ENCODE results near the gene TNFSF9.
"Not testable (repeated sequence)": the region's sequence is repeated elsewhere in the genome, so short reads cannot be mapped to it uniquely, and the experiment has no call there.

The TNFSF9 gene

GRCh38 chr19:6532244-6532999 lies 1.6 kb downstream of the TNFSF9 start:
- no peak for DNase-seq

- no peak for DNase-seq
Measured at GRCh38 chr19:6533000-6533328, 2.1 kb downstream of the TNFSF9 start.

- DNase-seq: no peak
Measured at GRCh38 chr19:6533746-6534418, 3.1 kb downstream of the TNFSF9 start.

DNA sequence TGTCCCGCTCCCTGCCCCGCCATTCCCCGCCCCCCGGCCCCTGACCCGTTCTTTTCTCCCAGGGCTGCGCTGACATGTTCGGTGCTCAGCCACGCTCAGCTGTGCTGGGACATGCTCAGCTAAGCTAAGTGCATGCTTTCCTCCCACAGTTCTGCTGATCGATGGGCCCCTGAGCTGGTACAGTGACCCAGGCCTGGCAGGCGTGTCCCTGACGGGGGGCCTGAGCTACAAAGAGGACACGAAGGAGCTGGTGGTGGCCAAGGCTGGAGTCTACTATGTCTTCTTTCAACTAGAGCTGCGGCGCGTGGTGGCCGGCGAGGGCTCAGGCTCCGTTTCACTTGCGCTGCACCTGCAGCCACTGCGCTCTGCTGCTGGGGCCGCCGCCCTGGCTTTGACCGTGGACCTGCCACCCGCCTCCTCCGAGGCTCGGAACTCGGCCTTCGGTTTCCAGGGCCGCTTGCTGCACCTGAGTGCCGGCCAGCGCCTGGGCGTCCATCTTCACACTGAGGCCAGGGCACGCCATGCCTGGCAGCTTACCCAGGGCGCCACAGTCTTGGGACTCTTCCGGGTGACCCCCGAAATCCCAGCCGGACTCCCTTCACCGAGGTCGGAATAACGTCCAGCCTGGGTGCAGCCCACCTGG lies 3.7 kb downstream of the TNFSF9 start:
- DNase-seq: peak; percentile 62

DNA sequence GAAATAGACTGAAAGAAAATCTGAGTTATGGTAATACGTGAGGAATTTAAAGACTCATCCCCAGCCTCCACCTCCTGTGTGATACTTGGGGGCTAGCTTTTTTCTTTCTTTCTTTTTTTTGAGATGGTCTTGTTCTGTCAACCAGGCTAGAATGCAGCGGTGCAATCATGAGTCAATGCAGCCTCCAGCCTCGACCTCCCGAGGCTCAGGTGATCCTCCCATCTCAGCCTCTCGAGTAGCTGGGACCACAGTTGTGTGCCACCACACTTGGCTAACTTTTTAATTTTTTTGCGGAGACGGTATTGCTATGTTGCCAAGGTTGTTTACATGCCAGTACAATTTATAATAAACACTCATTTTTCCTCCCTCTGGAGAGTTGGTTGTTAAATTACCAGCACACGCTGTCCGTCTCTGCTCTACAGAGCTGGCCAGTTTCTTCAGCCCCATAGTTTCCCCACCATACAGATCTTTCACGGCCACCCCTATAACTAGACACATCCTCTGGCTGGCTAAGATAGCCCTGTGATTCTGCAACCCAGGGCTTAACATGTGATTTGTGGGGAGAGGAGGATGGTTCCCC lies 4.8 kb downstream of the TNFSF9 start:
- no peak for DNase-seq

DNA sequence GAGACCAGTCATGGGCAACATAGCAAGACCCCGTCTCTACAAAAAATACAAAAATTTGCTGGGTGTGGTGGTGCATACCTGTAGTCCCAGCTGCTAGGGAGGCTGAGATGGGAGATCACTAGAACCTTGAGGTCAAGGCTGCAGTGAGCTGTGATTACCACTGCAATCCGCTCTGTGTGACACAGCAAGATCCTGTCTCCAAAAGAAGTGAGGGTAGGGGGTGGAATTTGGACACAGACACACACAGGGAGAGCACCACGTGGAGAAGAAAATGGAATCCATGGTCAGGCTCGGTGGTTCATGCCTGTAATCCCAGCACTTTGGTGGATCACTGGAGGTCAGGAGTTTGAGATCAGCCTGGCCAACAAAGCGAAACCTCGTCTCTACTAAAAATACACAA lies 8.7 kb downstream of the TNFSF9 start:
- DNase-seq: no peak

DNA sequence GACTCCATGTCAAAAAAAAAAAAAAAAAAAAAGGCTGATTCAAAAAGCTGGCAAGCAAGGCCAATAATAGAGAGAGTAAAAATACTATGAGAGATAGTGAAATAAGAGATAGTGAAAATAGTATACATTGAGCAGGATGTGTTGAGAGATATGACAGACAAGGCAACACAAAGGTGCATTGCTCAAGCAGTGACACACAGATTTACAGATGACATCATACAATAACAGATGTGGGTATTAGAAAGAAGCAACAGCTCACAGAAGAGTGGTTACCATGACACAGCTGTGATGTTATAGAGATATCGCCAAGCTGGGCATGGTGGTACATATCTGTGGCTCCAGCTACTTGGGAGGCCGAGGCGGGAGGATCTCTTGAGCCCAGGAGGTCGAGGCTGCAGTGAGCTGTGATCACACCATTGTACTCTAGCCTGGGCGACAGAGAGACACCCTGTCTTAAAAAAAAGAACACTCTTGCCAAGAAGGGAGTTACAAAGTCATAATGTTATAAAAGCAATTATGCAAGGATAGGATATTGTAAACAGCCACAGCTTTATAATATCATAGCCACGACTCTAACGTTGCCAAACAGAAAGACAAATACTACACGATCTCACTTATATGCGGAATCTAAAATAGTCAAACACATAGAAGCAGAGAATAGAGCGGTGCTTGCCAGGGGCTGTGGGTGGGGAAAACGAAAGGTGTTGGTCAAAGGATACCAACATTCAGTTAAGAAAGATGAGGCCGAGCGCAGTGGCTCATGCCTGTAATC lies 10.3 kb downstream of the TNFSF9 start:
- no peak for DNase-seq

DNA sequence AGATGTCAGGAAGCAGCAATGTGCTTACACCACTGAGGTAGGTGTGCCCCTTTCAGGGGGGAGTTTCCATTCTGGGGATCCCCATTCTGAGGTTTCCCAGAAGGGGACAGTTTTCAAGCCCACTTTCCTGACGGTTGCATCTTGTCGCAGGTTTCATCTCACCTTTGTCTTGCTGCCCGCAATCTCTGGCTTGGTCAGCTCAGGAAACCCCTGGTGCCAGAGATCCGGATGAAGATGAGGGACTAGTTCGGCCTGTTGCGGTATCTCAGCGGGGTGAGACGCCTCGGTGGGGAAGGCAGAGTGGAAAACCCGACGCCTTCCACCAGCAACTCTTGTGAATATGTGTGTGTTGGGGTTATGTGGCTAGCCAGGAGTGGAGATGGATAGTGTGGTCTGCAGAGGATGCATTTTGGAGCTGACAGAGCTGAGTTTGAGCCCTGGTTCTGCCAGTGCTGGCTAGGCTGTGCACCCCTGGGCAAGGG lies 13.1 kb downstream of the TNFSF9 start:
- no peak for DNase-seq

GRCh38 chr19:6550679-6551078 lies 19.9 kb downstream of the TNFSF9 start:
- DNase-seq: not testable (repeated sequence)

DNA sequence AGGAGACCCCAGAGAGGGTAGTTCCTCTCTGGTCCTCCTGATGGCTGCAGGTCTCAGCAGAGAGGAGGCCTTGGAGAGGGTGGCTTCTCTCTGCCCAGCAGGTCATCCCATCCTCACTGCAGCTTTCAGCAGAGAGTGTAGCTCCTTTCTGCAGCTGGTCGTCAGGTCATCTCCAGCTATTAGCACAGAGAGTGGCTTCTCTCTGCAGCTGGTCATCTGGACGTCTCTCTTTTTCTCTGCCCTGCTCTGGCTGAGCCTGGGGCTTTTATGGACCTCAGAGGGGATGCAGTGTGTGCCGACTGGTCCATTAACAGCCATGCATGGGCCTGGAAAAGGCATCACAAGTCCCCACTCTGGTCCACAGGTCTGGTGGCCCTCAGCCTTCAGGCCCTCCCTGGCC lies 20.3 kb downstream of the TNFSF9 start:
- DNase-seq: no peak

DNA sequence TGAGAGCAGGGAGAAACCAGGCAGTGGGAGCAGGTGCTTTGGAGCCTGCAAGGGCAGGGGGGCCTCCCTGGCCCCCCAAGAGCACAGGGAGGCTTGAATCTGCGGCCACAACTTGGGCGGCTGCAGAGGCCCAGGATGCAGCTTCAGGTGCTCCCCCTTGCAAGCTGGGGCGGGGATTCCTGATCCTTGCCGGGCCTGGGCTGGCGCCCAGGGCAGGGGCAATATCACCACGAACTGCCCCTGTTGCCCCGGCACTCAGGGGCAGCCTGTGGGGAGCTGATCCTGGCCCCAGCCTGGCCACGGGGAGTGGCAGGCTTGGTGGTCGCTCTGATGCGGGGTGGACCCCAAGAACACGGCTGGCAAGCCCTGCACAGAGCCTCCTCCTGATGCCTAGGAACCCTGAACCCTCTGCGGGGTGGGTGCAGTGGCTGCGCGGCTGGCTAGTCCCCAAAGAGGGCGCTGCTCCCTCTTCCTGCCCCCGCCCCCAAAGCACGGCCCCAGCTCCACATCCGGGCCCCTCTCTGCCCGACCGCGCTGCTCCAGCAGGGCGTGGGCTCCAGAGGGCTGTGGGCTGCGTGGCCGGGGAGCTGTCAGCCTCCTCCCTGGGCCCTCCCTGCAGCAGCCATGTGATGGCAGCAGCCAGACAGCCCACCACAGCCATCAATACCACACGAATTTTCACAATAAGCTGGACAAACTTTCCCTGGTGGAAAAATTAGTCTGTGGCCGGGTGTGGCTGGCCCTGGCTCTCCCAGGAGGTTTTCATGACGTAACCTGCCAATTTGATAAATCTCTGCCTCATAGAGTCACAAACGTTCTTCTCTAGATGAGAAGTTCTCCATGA lies 21.0 kb downstream of the TNFSF9 start:
- DNase-seq: no peak

DNA sequence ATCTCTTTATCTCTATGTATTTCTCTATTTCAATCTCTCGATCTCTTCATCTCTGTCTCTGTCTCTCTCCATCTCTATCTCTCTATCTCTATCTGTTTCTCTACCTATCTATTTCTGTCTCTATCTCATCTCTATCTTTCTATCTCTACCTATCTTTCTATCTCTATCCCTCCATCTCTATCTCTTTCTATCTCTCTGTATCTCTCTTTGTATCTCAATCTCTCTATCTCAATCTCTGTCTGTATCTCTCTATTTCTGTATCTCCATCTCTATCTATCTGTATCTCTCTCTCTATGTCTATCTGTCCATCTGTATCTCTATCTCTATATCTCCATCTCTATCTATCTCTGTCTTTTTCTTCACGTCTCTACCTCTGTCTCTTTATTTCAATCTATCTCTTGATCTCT lies 25.2 kb downstream of the TNFSF9 start:
- DNase-seq: no peak

DNA sequence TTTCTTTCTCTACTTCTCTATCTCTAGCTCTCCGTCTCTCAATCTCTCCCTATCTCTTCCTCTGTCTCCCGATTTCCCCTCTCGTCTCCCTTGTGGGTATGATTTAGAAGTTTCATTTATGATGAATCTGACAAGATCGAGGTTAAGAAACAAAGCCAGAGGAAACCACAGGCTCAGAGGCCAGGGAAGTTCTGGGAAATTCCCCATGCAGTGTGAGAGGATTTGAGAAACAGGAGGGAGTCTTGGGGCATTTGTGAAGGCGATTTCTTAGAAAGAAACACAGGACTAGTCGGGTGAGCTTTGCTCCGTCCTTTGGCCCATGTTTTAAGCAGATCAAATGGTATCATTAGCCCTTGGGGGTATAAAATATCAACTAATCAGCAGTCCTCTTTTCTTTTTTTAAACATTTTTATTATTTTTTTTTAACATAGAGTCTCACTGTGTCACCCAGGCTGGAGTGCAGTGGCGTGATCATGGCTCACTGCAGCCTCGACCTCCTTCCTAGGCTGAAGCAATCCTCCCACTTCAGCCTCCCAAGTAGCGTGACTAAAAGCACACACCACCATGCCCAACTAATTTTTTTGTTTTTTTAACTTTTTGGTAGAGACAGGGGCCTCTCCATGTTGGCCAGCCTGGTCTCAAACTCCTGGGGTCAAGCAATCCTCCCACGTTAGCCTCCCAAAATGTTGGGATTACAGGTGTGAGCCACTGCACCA lies 25.8 kb downstream of the TNFSF9 start:
- DNase-seq: no peak

- not testable (repeated sequence) for DNase-seq
Measured at GRCh38 chr19:6562437-6562836, 31.6 kb downstream of the TNFSF9 start.

- DNase-seq: no peak
Measured at GRCh38 chr19:6564393-6564792, 33.6 kb downstream of the TNFSF9 start.

DNA sequence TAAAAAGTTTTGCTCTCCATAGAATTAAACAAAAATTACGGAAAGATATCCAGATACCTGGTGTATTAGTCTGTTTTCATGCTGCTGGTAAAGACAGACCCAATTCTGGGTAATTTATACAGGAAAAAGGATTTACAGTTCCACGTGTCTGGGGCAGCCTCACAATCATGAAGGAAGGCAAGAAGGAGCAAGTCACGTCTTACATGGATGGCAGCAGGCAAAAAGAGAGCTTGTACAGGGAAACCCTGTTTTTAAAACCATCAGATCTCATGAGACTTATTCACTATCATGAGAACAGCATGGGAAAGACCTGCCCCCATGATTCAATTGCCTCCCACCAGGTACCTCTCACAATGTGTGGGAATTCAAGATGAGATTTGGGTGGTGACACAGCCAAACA lies 35.9 kb downstream of the TNFSF9 start:
- not testable (repeated sequence) for DNase-seq

DNA sequence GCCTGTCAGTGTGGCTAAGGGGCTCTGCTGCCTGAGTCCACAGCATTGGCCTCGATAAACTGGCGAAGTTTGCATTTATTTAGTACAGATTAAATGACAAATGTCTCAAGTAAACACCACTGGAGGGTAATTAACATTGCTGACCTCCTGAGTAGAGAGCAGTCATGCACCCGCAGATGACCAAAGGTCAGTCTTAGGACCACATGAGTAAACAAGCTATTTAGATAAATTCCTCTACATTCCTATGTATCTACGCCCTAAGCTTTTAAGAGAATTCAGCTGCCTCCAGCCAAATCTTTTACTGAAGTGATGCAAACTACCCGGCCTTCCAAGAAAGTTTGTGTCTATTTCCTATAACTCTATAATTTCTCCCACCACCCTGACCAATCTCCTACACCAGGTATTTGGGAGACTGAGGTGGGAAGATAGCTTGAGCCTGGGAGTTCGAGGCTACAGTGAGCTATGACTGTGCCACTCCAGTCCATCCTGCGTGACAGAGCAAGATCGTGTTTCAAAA lies 37.2 kb downstream of the TNFSF9 start:
- no peak for DNase-seq

DNA sequence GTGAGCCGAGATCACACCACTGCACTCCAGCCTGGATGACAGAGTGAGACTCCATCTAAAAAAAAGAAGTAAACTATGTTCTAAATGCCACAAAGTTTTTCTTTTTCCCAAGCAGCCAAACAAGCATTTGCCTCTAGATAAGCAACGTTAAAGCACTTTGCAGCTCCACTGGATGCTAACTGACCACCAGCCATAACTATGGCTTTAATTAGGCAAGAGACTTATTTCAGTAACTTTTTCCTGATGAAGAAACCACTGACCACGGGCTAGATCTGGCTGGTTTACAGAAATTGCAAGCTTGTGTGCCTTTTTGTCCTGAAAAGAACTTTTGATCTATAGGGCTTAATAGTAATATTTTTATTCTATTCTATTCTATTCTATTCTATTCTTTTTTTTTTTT lies 38.0 kb downstream of the TNFSF9 start:
- no peak for DNase-seq

DNA sequence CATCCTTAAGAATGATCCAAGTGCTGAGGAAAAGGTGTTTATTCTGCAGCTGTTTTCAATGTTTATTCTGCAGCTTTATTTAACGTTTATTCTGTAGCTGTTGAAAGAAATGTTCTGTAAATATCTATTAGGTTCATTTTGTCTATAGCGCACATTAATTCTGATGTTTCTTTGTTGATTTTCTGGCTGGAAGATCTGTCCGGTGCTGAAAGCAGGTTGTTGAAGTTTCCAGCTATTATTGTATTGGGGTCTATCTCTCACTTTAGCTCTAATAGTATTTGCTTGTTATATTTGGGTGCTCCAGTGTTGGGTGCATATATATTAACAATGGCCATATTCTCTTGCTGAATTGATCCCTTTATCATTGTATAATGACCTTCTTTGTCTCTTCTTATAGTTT lies 39.9 kb downstream of the TNFSF9 start:
- no peak for DNase-seq

DNA sequence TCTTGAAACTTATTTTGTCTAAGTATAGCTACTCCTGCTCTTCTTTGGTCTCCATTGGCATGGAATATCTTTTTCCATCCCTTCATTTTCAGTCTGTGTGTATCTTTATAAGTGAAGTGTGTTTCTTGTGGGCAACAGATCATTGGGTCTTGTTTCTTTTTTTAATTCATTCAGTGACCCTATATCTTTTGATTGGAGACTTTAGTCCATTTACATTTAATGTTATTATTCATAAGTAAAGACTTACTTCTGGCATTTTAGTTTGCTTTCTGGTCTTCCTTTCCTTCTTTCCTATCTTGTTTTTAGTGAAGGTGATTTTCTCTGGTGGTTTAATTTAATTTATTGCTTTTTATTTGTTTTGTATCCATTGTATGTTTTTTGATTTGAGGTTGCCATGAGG lies 40.3 kb downstream of the TNFSF9 start:
- no peak for DNase-seq

GRCh38 chr19:6572217-6572616 lies 41.4 kb downstream of the TNFSF9 start:
- DNase-seq: no peak

Data from right kidney (tissue), 1 donor.